Endothelial cell of umbilical vein (primary cell): Measurements from ENCODE around the gene KRTAP7-1. TPM values are rescaled to one million over a fixed set of nuclear protein-coding genes. Genes with fewer than 3 reads are reported as not detected.

Experiments used
- BruUV-seq: library from RNA; stranded (reverse); fragments of 400-500 nt; replicated peaks from 2 replicates; lab custom pipeline; 2021; lab: Mats Ljungman, UMichigan
- CTCF ChIA-PET: fragments of 300-600, 350-600 bp; sonication (Branson Sonifier 250); formaldehyde crosslinking; loops from one replicate; lab custom pipeline; 2021; ENCODE audit warnings: antibody characterized with exemption, inconsistent platforms; lab: Charles Lee
- POLR2A ChIA-PET: fragments of 300-600, 350-600 bp; sonication (Branson Sonifier 250); formaldehyde crosslinking; loops from one replicate; lab custom pipeline; 2021; ENCODE audit warnings: antibody characterized with exemption, inconsistent platforms; lab: Charles Lee
- DNase-seq: peaks from one replicate; pipeline ENCODE4 v3.0.0-alpha.2; 2011; ENCODE audit warnings: low read depth, low spot score
- FAIRE-seq: peaks from 2 replicates; lab custom pipeline; 2011; peaks lifted over from hg19 to GRCh38; lab: Jason Lieb, UNC
- H2AFZ ChIP-seq: 2 replicates; pipeline ENCODE4 v1.6.0; 2012; ENCODE audit warnings: low read depth, low read length, control low read depth, inconsistent platforms
- H3K27ac ChIP-seq: 2 replicates; pipeline ENCODE4 v1.5.1; 2011; ENCODE audit warnings: low read depth, mild to moderate bottlenecking, control low read depth, low read length, moderate library complexity; ENCODE audit not compliant: insufficient read depth
- H3K27me3 ChIP-seq, 2 experiments: 2 replicates each; pipeline versions ENCODE4 v1.6.0 to v1.6.1; 2011; ENCODE audit warnings: low read length in 2 of 2, mixed read lengths in 1 of 2; ENCODE audit not compliant: control insufficient read depth in 2 of 2, insufficient read depth in 2 of 2
- H3K36me3 ChIP-seq, 2 experiments: 2 replicates in 1 of 2; 3 replicates in 1 of 2; pipeline ENCODE4 v1.5.1; 2011; ENCODE audit warnings: low read length in 2 of 2, mild to moderate bottlenecking in 1 of 2, moderate library complexity in 1 of 2; ENCODE audit not compliant: control insufficient read depth in 2 of 2, insufficient read depth in 2 of 2; ENCODE audit errors: extremely low read depth in 1 of 2
- H3K4me1 ChIP-seq: 3 replicates; pipeline ENCODE4 v1.5.1; 2011; ENCODE audit warnings: mild to moderate bottlenecking, low read length; ENCODE audit not compliant: control insufficient read depth, insufficient read depth; ENCODE audit errors: extremely low read depth
- H3K4me2 ChIP-seq: 2 replicates; pipeline ENCODE4 v1.6.1; 2011; ENCODE audit warnings: low read length, control low read depth, mixed read lengths; ENCODE audit not compliant: insufficient read depth
- H3K4me3 ChIP-seq, 3 experiments: fragments of 200-600 bp in 1 of 3; sonication (generic), shearing (Covaris generic) in 1 of 3; replicated peaks in 1 of 3; 2 replicates each; pipeline ENCODE4 v1.5.1; 2011 to 2016; ENCODE audit warnings: control low read depth in 3 of 3, low read length in 3 of 3, mild to moderate bottlenecking in 2 of 3, inconsistent platforms in 1 of 3, low read depth in 1 of 3, moderate library complexity in 1 of 3; ENCODE audit not compliant: insufficient read depth in 1 of 3
- H3K79me2 ChIP-seq: 2 replicates; pipeline ENCODE4 v1.6.0; 2012; ENCODE audit warnings: low read length, inconsistent platforms; ENCODE audit not compliant: control insufficient read depth, insufficient read depth
- H3K9ac ChIP-seq: replicated peaks from 2 replicates; pipeline ENCODE3; 2011; ENCODE audit warnings: low read length, control low read depth; ENCODE audit not compliant: insufficient read depth; ENCODE audit errors: extremely low read depth
- H3K9me1 ChIP-seq: replicated peaks from 3 replicates; pipeline ENCODE4 v1.6.0; 2011; ENCODE audit warnings: mild to moderate bottlenecking, low read length; ENCODE audit not compliant: control insufficient read depth, insufficient read depth; ENCODE audit errors: extremely low read depth
- H3K9me3 ChIP-seq: replicated peaks from 2 replicates; pipeline ENCODE4 v1.5.1; 2012; ENCODE audit warnings: low read length, inconsistent platforms; ENCODE audit not compliant: control insufficient read depth, insufficient read depth
- H4K20me1 ChIP-seq: replicated peaks from 2 replicates; pipeline ENCODE3; 2011; ENCODE audit warnings: mild to moderate bottlenecking, low read length; ENCODE audit not compliant: control insufficient read depth, insufficient read depth; ENCODE audit errors: extremely low read depth
- EZH2 ChIP-seq: IDR thresholded peaks from 2 replicates; pipeline ENCODE4 v1.6.1; 2012; ENCODE audit warnings: borderline replicate concordance, low read depth, mild to moderate bottlenecking, moderate library complexity, low read length, inconsistent platforms; ENCODE audit not compliant: severe bottlenecking
- FOS ChIP-seq: IDR thresholded peaks from 2 replicates; pipeline ENCODE4 v1.6.1; 2011; ENCODE audit warnings: mild to moderate bottlenecking, low read length, moderate library complexity, borderline replicate concordance; ENCODE audit not compliant: insufficient read depth
- GATA2 ChIP-seq: IDR thresholded peaks from 2 replicates; pipeline ENCODE4 v1.7.0; 2011; ENCODE audit warnings: low read depth, mild to moderate bottlenecking, moderate library complexity, mixed read lengths, low read length; ENCODE audit not compliant: insufficient read length, insufficient read depth
- JUN ChIP-seq: IDR thresholded peaks from 2 replicates; pipeline ENCODE4 v1.6.1; 2011; ENCODE audit warnings: borderline replicate concordance, low read depth; ENCODE audit not compliant: insufficient read length, insufficient read depth
- MAX ChIP-seq: IDR thresholded peaks from 2 replicates; pipeline ENCODE4 v1.6.1; 2011; ENCODE audit not compliant: insufficient read depth, insufficient read length
- MYC ChIP-seq: IDR thresholded peaks from one replicate; pipeline ENCODE4 v1.6.1; 2011; ENCODE audit warnings: mild to moderate bottlenecking, low read depth, low read length
- POLR2A ChIP-seq: IDR thresholded peaks from 2 replicates; pipeline ENCODE4 v1.6.1; 2012; ENCODE audit warnings: low read depth, mild to moderate bottlenecking, control low read depth, low read length
- POLR2AphosphoS5 ChIP-seq: IDR thresholded peaks from 2 replicates; pipeline ENCODE4 v1.6.1; 2012; ENCODE audit warnings: low read depth, mild to moderate bottlenecking, control low read depth, low read length, moderate library complexity; ENCODE audit not compliant: insufficient read depth
- dilution Hi-C: fragments of 300-500 bp; cut with MboI; formaldehyde crosslinking; loops from one replicate; pipeline ENCODE4 v1.15.0; 2019; ENCODE audit warnings: low sequenced_read_pairs; ENCODE audit not compliant: extremely low pct_ligation_motif_present
- intact Hi-C: fragments of 100-400 bp; cut with micrococcal nuclease; formaldehyde crosslinking; loops from one replicate; pipeline ENCODE4 v1.10.0; 2022
- polyA plus RNA-seq, 4 experiments: library from polyadenylated mRNA; depleted of rRNA in 3 of 4; stranded (reverse) in 3 of 4; unstranded in 1 of 4; fragments of >200 nt; gene quantifications; 2 replicates each; pipeline versions ENCODE4 v1.2.1 to v1.2.3, GENCODE V29; 2011 to 2012; ENCODE audit warnings: missing spikeins in 1 of 4
- total RNA-seq: library from RNA; stranded (reverse); gene quantifications from 2 replicates; pipeline ENCODE4 v1.2.3, GENCODE V29; 2021
- TF ChIP-seq, protein P1 (sequence below), 2 donors: IDR thresholded peaks; 1 replicate in 1 of 2; 2 replicates in 1 of 2; pipeline ENCODE4 v1.5.1; 2011; ENCODE audit warnings: low read length in 2 of 2, mild to moderate bottlenecking in 2 of 2, moderate library complexity in 2 of 2, control low read depth in 1 of 2, inconsistent platforms in 1 of 2, low read depth in 1 of 2; ENCODE audit not compliant: insufficient read depth in 1 of 2; ENCODE audit errors: extremely low read depth in 1 of 2

The KRTAP7-1 gene
- total and polyA plus RNA-seq, 2 donors (not counting 3 experiments of a cell fraction or from before 2014, with no cell fraction given) = not detected

DNA sequence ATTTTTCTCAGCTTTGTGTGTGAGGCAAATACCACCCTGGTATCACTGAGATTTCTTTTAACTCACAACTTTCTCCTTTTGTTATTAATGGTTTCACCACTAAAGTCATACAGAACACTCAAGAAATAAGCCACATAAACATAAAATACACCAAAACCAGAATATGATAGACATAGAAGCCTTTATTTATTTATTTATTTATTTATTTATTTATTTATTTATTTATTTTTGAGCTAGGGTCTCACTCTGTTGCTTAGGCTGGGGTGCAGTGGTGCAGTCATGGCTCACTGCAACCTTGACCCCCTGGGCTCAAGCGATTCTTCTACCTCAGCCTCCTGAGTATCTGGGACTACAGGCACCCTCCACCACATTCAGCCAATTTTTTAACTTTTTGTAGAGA, 29.0 kb downstream of the KRTAP7-1 start:
- no peak for DNase-seq
- no TSS peak for BruUV-seq
- dilution Hi-C loops = no loop called here

More for the DNA sequence above, 29.0 kb downstream of the KRTAP7-1 start:
- FAIRE-seq = no peak
- Histone ChIP-seq H3K4me2 (no peak overlapping the region), H3K4me1 (no peaks in the 10 kb centered on the region), H3K9me1 (no peaks in the 10 kb centered on the region), H3K9me3 (no peaks in the 10 kb centered on the region), H3K36me3 (no peaks in the 10 kb centered on the region), H2AFZ (no peak overlapping the region), H3K27ac (no peak overlapping the region), H3K27me3 (no peaks in the 10 kb centered on the region), H4K20me1 (no peaks in the 10 kb centered on the region), H3K9ac (no peak overlapping the region), H3K79me2 (no peaks in the 10 kb centered on the region), H3K4me3 (no peak overlapping the region)
- POLR2A ChIA-PET = no interaction called here
- CTCF ChIA-PET = no interaction called here
- intact Hi-C loops = no loop called here
- TF ChIP-seq MYC (no peak), POLR2AphosphoS5 (no peak), FOS (no peak), MAX (no peak), POLR2A (no peak), EZH2 (no peak), GATA2 (no peak), JUN (no peak)
- TF ChIP-seq, protein P1, sequence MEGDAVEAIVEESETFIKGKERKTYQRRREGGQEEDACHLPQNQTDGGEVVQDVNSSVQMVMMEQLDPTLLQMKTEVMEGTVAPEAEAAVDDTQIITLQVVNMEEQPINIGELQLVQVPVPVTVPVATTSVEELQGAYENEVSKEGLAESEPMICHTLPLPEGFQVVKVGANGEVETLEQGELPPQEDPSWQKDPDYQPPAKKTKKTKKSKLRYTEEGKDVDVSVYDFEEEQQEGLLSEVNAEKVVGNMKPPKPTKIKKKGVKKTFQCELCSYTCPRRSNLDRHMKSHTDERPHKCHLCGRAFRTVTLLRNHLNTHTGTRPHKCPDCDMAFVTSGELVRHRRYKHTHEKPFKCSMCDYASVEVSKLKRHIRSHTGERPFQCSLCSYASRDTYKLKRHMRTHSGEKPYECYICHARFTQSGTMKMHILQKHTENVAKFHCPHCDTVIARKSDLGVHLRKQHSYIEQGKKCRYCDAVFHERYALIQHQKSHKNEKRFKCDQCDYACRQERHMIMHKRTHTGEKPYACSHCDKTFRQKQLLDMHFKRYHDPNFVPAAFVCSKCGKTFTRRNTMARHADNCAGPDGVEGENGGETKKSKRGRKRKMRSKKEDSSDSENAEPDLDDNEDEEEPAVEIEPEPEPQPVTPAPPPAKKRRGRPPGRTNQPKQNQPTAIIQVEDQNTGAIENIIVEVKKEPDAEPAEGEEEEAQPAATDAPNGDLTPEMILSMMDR (IDR thresholded peaks at IDR 0.05; ENCODE audit: extremely low read depth in 1 of 2, insufficient read depth in 1 of 2, low read depth in 1 of 2, low read length in 2 of 2) = no peak
